K562 (cell line): Measurements from ENCODE around the gene COX20. TPM values are rescaled to one million over a fixed set of nuclear protein-coding genes. Genes with fewer than 3 reads are reported as not detected.

Source experiments
- ATAC-seq: fragments of 200-7000 bp; cut with Tn5 transposase; 3 replicates; pipeline ENCODE4 v1.9.1; 2020; ENCODE audit warnings: moderate library complexity
- BruUV-seq: library from RNA; stranded (reverse); fragments of 400-500 nt; replicated peaks from 2 replicates; lab custom pipeline; 2021; lab: Mats Ljungman, UMichigan
- CTCF ChIA-PET: fragments of 300-600 bp; formaldehyde crosslinking; extraction: SDS; loops from one replicate; lab custom pipeline; 2021; ENCODE audit warnings: low intra/inter-chr PET ratio; lab: Yijun Ruan, JAX
- POLR2A ChIA-PET: fragments of 300-600, 350-650 bp; sonication (Branson Sonifier 250); formaldehyde crosslinking; extraction: SDS; loops from one replicate; lab custom pipeline; 2021; ENCODE audit warnings: antibody characterized with exemption, inconsistent platforms; lab: Yijun Ruan, JAX
- DNase-seq, 4 experiments: peaks; one replicate each; pipeline versions ENCODE4 v3.0.0 to v3.0.0-alpha.2; 2011 to 2018; ENCODE audit warnings: low spot score in 3 of 4, mixed read lengths in 3 of 4; ENCODE audit errors: extremely low read depth in 1 of 4
- FAIRE-seq: peaks from 2 replicates; lab custom pipeline; 2011; peaks lifted over from hg19 to GRCh38; lab: Jason Lieb, UNC
- H2AFZ ChIP-seq: 2 replicates; pipeline ENCODE4 v1.6.0; 2011; ENCODE audit warnings: low read depth, low read length, control low read depth, inconsistent platforms
- H3K27ac ChIP-seq: fragments of 200-600 bp; 3 replicates; pipeline ENCODE4 v1.8.0; 2011; ENCODE audit warnings: low read depth, mild to moderate bottlenecking, control low read depth, inconsistent platforms, low read length, moderate library complexity, mixed read lengths; ENCODE audit errors: extremely low read depth
- H3K27me3 ChIP-seq, 2 experiments: fragments of 300-600 bp in 1 of 2; 2 replicates in 1 of 2; 3 replicates in 1 of 2; pipeline versions ENCODE4 v1.6.0 to v1.8.0; 2011; ENCODE audit warnings: inconsistent platforms in 2 of 2, low read length in 2 of 2, mild to moderate bottlenecking in 1 of 2, mixed read lengths in 1 of 2, moderate library complexity in 1 of 2; ENCODE audit not compliant: control insufficient read depth in 2 of 2, insufficient read depth in 2 of 2
- H3K36me3 ChIP-seq: fragments of 300-600 bp; 3 replicates; pipeline ENCODE4 v1.8.0; 2011; ENCODE audit warnings: mild to moderate bottlenecking, low read length, inconsistent platforms; ENCODE audit not compliant: control insufficient read depth, insufficient read depth
- H3K4me1 ChIP-seq, 2 experiments: fragments of 200-600 bp in 1 of 2; replicated peaks in 1 of 2; 2 replicates in 1 of 2; 3 replicates in 1 of 2; pipeline versions ENCODE4 v1.5.1 to v1.8.0; 2011; ENCODE audit warnings: inconsistent platforms in 2 of 2, low read length in 2 of 2, mild to moderate bottlenecking in 1 of 2, mixed read lengths in 1 of 2, moderate library complexity in 1 of 2; ENCODE audit not compliant: control insufficient read depth in 2 of 2, insufficient read depth in 2 of 2
- H3K4me2 ChIP-seq: 2 replicates; pipeline ENCODE4 v1.6.1; 2011; ENCODE audit warnings: low read length, control low read depth, inconsistent platforms, mixed read lengths; ENCODE audit not compliant: insufficient read depth
- H3K4me3 ChIP-seq: fragments of 200-600 bp; sonication (generic), shearing (Covaris generic); 2 replicates; pipeline ENCODE4 v1.5.1; 2016; ENCODE audit warnings: control low read depth, inconsistent platforms
- H3K79me2 ChIP-seq: fragments of 200-600 bp; 3 replicates; pipeline ENCODE4 v1.8.0; 2011; ENCODE audit warnings: low read length, inconsistent platforms; ENCODE audit not compliant: control insufficient read depth, insufficient read depth
- H3K9ac ChIP-seq, 2 experiments: 2 replicates each; pipeline versions ENCODE4 v1.6.0 to v1.6.1; 2011; ENCODE audit warnings: low read depth in 2 of 2, low read length in 2 of 2, control low read depth in 1 of 2, inconsistent platforms in 1 of 2, mild to moderate bottlenecking in 1 of 2, mixed read lengths in 1 of 2; ENCODE audit not compliant: insufficient read depth in 1 of 2
- H3K9me1 ChIP-seq: one replicate; pipeline ENCODE4 v1.6.0; 2011; ENCODE audit warnings: inconsistent platforms, mild to moderate bottlenecking, low read length, moderate library complexity; ENCODE audit not compliant: control insufficient read depth, insufficient read depth
- H3K9me3 ChIP-seq: replicated peaks from 2 replicates; pipeline ENCODE4 v1.5.1; 2011; ENCODE audit warnings: low read depth, low read length, inconsistent platforms; ENCODE audit not compliant: control insufficient read depth, insufficient read depth
- H4K20me1 ChIP-seq: replicated peaks from 2 replicates; pipeline ENCODE4 v1.6.1; 2011; ENCODE audit warnings: low read length, inconsistent platforms, mixed read lengths; ENCODE audit not compliant: control insufficient read depth, insufficient read depth
- ARID2 ChIP-seq: fragments of 450-650 bp; IDR thresholded peaks from 2 replicates; pipeline ENCODE4 v1.6.1; 2017; ENCODE audit warnings: antibody characterized with exemption, mild to moderate bottlenecking
- POLR2G ChIP-seq: fragments of 200-400 bp; formaldehyde crosslinking; IDR thresholded peaks from 2 replicates; pipeline ENCODE4 v1.6.1; 2017; ENCODE audit warnings: low read depth, mild to moderate bottlenecking, antibody characterized with exemption, low read length, moderate library complexity
- RBFOX2 ChIP-seq: fragments of 200-400 bp; formaldehyde crosslinking; IDR thresholded peaks from 2 replicates; pipeline ENCODE4 v1.6.1; 2017; ENCODE audit warnings: low read depth, mild to moderate bottlenecking, low read length, moderate library complexity
- SPI1 ChIP-seq: IDR thresholded peaks from 2 replicates; pipeline ENCODE4 v1.6.1; 2011; ENCODE audit warnings: low read depth, low read length, control low read depth, borderline replicate concordance
- ZNF717 ChIP-seq: fragments of 250-450 bp; sonication (Bioruptor Pico); IDR thresholded peaks from 2 replicates; pipeline ENCODE4 v1.5.0; 2021
- WGBS: fragments of 100-300 bp; shearing (Covaris generic); methylation state at CpG from one replicate; pipeline ENCODE4 v1.1.6; 2016; ENCODE audit warnings: low coverage, mixed read lengths; ENCODE audit not compliant: insufficient coverage; ENCODE audit errors: missing lambda C conversion rate; 5-methylcytosine and 5-hydroxymethylcytosine counted together
- in situ Hi-C: fragments of 300-500 bp; cut with MboI; formaldehyde crosslinking; loops from 4 replicates; pipeline ENCODE4 v1.15.0; 2018; ENCODE audit warnings: inconsistent platforms, mixed read lengths
- intact Hi-C: fragments of 100-400 bp; cut with micrococcal nuclease; formaldehyde crosslinking; loops from 2 replicates; pipeline ENCODE4 v1.14.2; 2022
- polyA plus RNA-seq, 8 experiments: library from polyadenylated mRNA; depleted of rRNA in 4 of 8; stranded (reverse) in 5 of 8; unstranded in 3 of 8; fragments of >200 nt; fragmentation: Nextera tagmentation in 2 of 8; fragmentation: Illumina TruSeq in 1 of 8; extraction: Ambion mirVana in 2 of 8; extraction: Trizol in 1 of 8; gene quantifications; 2 replicates each; pipeline versions ENCODE4 v1.2.1 to v1.2.3, GENCODE V29; 2011 to 2014; ENCODE audit warnings: inconsistent platforms in 1 of 8, missing spikeins in 1 of 8
- total RNA-seq, 7 experiments: library from RNA; depleted of rRNA in 6 of 7; stranded (reverse); fragments of >200 nt in 6 of 7; fragmentation: Illumina TruSeq in 2 of 7; extraction: Trizol in 2 of 7; gene quantifications; 2 replicates each; pipeline versions ENCODE4 v1.2.1 to v1.2.3, GENCODE V29; 2011 to 2021; ENCODE audit warnings: low replicate concordance in 1 of 7
- TF ChIP-seq, protein P1 (sequence below): sonication (generic); formaldehyde crosslinking; IDR thresholded peaks from 2 replicates; pipeline ENCODE4 v1.8.0; 2022; ENCODE audit warnings: mild to moderate bottlenecking, missing genetic modification reagents

COX20 gene
- total and polyA plus RNA-seq, 9 of the 15 experiments (the other 6 are each of a cell fraction or from before 2014, with no cell fraction given), result 41.5 to 192 (median 84.3) TPM

DNA sequence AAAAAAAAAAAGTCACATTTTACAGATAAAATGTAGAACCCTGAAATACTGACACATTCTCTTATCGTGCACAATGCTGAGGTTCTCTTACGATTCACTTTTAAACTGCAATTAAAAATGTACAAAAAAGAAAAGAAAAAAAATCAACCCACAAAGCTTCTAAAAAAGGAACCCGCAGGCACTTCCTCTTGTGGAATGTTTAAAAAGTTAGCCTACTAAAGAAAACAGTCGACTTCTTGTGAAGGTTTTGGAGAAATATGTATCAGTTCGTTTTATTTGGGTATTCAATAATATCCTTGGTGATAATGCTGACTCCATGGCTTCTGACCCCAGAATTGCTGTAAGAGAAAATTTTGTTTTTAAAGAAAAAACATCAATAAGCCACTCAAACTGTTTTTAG, 18.7 kb downstream of the COX20 start:
- H3K4me2 ChIP-seq, result no peak overlapping the region
- in situ Hi-C loops (no loop called here), intact Hi-C loops (no loop called here)
- FAIRE-seq (no peak), DNase-seq (no peak), ATAC-seq (no peak)
- ChIA-PET POLR2A (interaction anchor here (0.6 to 24.0 kb wide), 4 partner anchors 1 to 267 kb away, joined by 3 to 485 read pairs (median 248); partner anchors contain the start of genes COX20 and HNRNPU), CTCF (no interaction called here)
- H3K79me2 ChIP-seq, result peaks cover 83% of the 10 kb centered on the region
- H2AFZ ChIP-seq, result no peak overlapping the region
- WGBS, result 86% methylated on average over 5 of the region's 5 CpGs
- H3K27ac ChIP-seq, result no peak overlapping the region
- no TSS peak for BruUV-seq
- peaks cover 4% of the 10 kb centered on the region; the same call in 1 of the 2 replicates for H4K20me1 ChIP-seq
- H3K9ac ChIP-seq, result no peak overlapping the region
- peaks cover 100% of the 10 kb centered on the region for H3K36me3 ChIP-seq
- H3K27me3 ChIP-seq, result no peaks in the 10 kb centered on the region
- no peaks in the 10 kb centered on the region for H3K4me1 ChIP-seq
- H3K4me3 ChIP-seq, result no peak overlapping the region
- no peaks in the 10 kb centered on the region for H3K9me1 ChIP-seq
- no peaks in the 10 kb centered on the region for H3K9me3 ChIP-seq
- TF ChIP-seq SPI1 (0 out of 2 replicates have a peak, but pooled peaks have one; percentile 47), ZNF717 (CRISPR knock-in tag) (no peak)

DNA sequence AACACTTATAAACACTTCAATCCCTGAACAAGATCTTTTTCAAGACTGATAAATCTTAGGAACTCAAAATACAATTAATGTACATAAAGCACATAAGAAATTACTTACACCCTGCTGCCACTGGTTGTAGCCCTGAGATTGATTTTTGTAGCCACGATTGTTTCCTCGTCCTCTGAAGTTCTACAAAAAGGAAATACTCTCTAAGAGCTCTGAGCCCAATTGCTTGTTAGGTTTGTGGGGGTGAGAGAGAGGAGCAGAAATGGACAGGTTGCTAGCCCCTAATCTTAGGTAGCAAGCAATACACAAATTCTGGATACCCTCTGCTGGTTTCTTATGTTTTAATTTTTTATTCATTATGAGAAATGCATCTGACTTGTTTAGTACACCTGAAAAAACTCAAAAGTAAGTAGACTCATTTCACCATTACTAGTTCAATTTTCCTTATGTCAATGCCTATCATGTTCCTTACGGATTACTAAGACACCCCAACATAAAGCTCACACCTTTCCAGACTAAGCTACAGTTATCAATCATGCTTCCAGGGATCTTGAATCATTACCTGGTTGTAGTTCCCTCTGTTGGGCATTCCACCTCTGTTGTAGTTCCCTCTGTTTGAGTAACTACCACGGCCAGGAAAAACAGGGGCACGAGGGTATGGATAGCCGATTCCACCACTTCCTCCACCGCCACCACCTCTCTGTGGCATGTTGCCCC, 19.6 kb downstream of the COX20 start:
- no peak overlapping the region for H3K9ac ChIP-seq
- no TSS peak for BruUV-seq
- POLR2A ChIA-PET, result interaction anchor here (1.3 to 24.0 kb wide), 2 partner anchors 12 to 188 kb away, joined by 6 to 485 read pairs; partner anchors contain the start of gene COX20
- WGBS, result 93% methylated on average over 7 of the region's 7 CpGs
- intact Hi-C loops (no loop called here), in situ Hi-C loops (no loop called here)
- no peaks in the 10 kb centered on the region for H3K9me3 ChIP-seq
- H2AFZ ChIP-seq, result no peak overlapping the region
- H3K4me3 ChIP-seq, result no peak overlapping the region
- no peaks in the 10 kb centered on the region for H3K27me3 ChIP-seq
- peaks cover 91% of the 10 kb centered on the region for H3K79me2 ChIP-seq
- FAIRE-seq (no peak), DNase-seq (no peak), ATAC-seq (no peak)
- no peaks in the 10 kb centered on the region for H3K9me1 ChIP-seq
- CTCF ChIA-PET, result no interaction called here
- TF ChIP-seq POLR2G (0 out of 2 replicates have a peak, but pooled peaks have one; percentile 8), RBFOX2 (peak; percentile 3), ARID2 (no peak)
- TF ChIP-seq, protein P1, sequence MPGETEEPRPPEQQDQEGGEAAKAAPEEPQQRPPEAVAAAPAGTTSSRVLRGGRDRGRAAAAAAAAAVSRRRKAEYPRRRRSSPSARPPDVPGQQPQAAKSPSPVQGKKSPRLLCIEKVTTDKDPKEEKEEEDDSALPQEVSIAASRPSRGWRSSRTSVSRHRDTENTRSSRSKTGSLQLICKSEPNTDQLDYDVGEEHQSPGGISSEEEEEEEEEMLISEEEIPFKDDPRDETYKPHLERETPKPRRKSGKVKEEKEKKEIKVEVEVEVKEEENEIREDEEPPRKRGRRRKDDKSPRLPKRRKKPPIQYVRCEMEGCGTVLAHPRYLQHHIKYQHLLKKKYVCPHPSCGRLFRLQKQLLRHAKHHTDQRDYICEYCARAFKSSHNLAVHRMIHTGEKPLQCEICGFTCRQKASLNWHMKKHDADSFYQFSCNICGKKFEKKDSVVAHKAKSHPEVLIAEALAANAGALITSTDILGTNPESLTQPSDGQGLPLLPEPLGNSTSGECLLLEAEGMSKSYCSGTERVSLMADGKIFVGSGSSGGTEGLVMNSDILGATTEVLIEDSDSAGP (CRISPR knock-in tag), result no peak
- no peak overlapping the region for H3K4me2 ChIP-seq
- peaks cover 0 to 2% of the 10 kb centered on the region in 2 experiments; a peak in 1 of 5 replicates for H3K4me1 ChIP-seq
- H4K20me1 ChIP-seq, result peaks cover 13% of the 10 kb centered on the region
- peaks cover 100% of the 10 kb centered on the region for H3K36me3 ChIP-seq
- H3K27ac ChIP-seq, result no peak overlapping the region
